HL-60/S4 treated with phorbol 12-myristate 13-acetate at 8.2 ng/mL for 4 days and 3 days (cell line): ENCODE results near the gene PHLDA1.

Experiments
- in situ Hi-C: fragments of 300-500 bp; cut with MboI; formaldehyde crosslinking; loops from 2 replicates; pipeline ENCODE4 v1.15.0; 2022; ENCODE audit warnings: low sequenced_read_pairs

The PHLDA1 gene

GRCh38 chr12:76022506-76022905, 9.1 kb downstream of the PHLDA1 start:
- in situ Hi-C loops, result no loop called here

GRCh38 chr12:76020731-76021672, 10.6 kb downstream of the PHLDA1 start:
- in situ Hi-C loops, result no loop called here

GRCh38 chr12:76020281-76020680, 11.3 kb downstream of the PHLDA1 start:
- in situ Hi-C loops, result no loop called here

- in situ Hi-C loops, result no loop called here
These were observed 12.9 kb downstream of the PHLDA1 start for GRCh38 chr12:76018672-76019071.

- in situ Hi-C loops, result no loop called here
These were observed 13.5 kb downstream of the PHLDA1 start for GRCh38 chr12:76018111-76018510.

GRCh38 chr12:76014007-76014406, 17.6 kb downstream of the PHLDA1 start:
- in situ Hi-C loops, result no loop called here

GRCh38 chr12:76013603-76014002, 18.0 kb downstream of the PHLDA1 start:
- in situ Hi-C loops, result no loop called here

- in situ Hi-C loops, result no loop called here
These were observed 18.9 kb downstream of the PHLDA1 start for GRCh38 chr12:76012644-76013043.

- in situ Hi-C loops, result no loop called here
These were observed 20.7 kb downstream of the PHLDA1 start for GRCh38 chr12:76010732-76011458.

GRCh38 chr12:76008428-76008827, 23.1 kb downstream of the PHLDA1 start:
- in situ Hi-C loops, result no loop called here

- in situ Hi-C loops, result no loop called here
These were observed 23.9 kb downstream of the PHLDA1 start for GRCh38 chr12:76007640-76008039.

GRCh38 chr12:76006028-76006925, 25.3 kb downstream of the PHLDA1 start:
- in situ Hi-C loops, result no loop called here

GRCh38 chr12:76003355-76003638, 28.3 kb downstream of the PHLDA1 start:
- in situ Hi-C loops, result no loop called here

- in situ Hi-C loops, result no loop called here
These were observed 28.8 kb downstream of the PHLDA1 start for GRCh38 chr12:76002598-76003354.

- in situ Hi-C loops, result no loop called here
These were observed 33.1 kb downstream of the PHLDA1 start for GRCh38 chr12:75998292-75999063.

- in situ Hi-C loops, result no loop called here
These were observed 33.9 kb downstream of the PHLDA1 start for GRCh38 chr12:75997658-75998057.

GRCh38 chr12:75996861-75997447, 34.6 kb downstream of the PHLDA1 start:
- in situ Hi-C loops, result no loop called here

- in situ Hi-C loops, result no loop called here
These were observed 35.9 kb downstream of the PHLDA1 start for GRCh38 chr12:75995691-75996090.

GRCh38 chr12:75994069-75994740, 37.4 kb downstream of the PHLDA1 start:
- in situ Hi-C loops, result no loop called here
